Measurements from ENCODE around the gene TMPRSS6. TPM values are rescaled to one million over a fixed set of nuclear protein-coding genes. Genes with fewer than 3 reads are reported as not detected.

The TMPRSS6 gene
- total RNA-seq, 2 donors from 2014 or later = 0.22 to 0.31 TPM

- H3K27ac ChIP-seq (ENCODE audit: low read depth, low read length) = no peak overlapping the region
- H3K4me3 ChIP-seq (ENCODE audit: low read length) = no peak overlapping the region
- Mint-ChIP-seq H3K4me3 (peak overlapping the region; percentile 60), H3K36me3 (ENCODE audit: low read depth) (no peaks in the 10 kb centered on the region), H3K27ac (no peak overlapping the region), H3K4me1 (peaks cover 16% of the 10 kb centered on the region), H3K27me3 (ENCODE audit: insufficient read depth) (peaks cover 13% of the 10 kb centered on the region), H3K9me3 (no peaks in the 10 kb centered on the region)
- H3K9me3 ChIP-seq (ENCODE audit: control insufficient read depth, low read length) = no peaks in the 10 kb centered on the region
- no peaks in the 10 kb centered on the region for H3K4me1 ChIP-seq (ENCODE audit: control insufficient read depth, insufficient read depth, low read length)
- 92 to 94% methylated on average over 5 to 6 of the region's 6 CpGs for WGBS, 2 experiments (ENCODE audit: insufficient coverage in 1 of 2, insufficient read length in 1 of 2)
- H3K36me3 ChIP-seq (ENCODE audit: control insufficient read depth, insufficient read depth, low read length) = peaks cover 1% of the 10 kb centered on the region
- H3K27me3 ChIP-seq (ENCODE audit: control insufficient read depth, insufficient read depth, low read length, poor library complexity, severe bottlenecking) = no peaks in the 10 kb centered on the region
- TF ChIP-seq CTCF (conservative IDR thresholded peaks at IDR 0.05) = no peak
- no peak for DNase-seq
- H3K9ac ChIP-seq (ENCODE audit: extremely low read depth, low read length, poor library complexity, severe bottlenecking) = no peak overlapping the region
Observed at GRCh38 chr22:37050913-37051312, 58.6 kb downstream of the TMPRSS6 start.

GRCh38 chr22:37049224-37049623, 60.3 kb downstream of the TMPRSS6 start:
- H3K27me3 ChIP-seq (ENCODE audit: control insufficient read depth, insufficient read depth, low read length, poor library complexity, severe bottlenecking) = no peaks in the 10 kb centered on the region
- H3K9ac ChIP-seq (ENCODE audit: extremely low read depth, low read length, poor library complexity, severe bottlenecking) = no peak overlapping the region
- no peaks in the 10 kb centered on the region for H3K4me1 ChIP-seq (ENCODE audit: control insufficient read depth, insufficient read depth, low read length)
- no peaks in the 10 kb centered on the region for H3K9me3 ChIP-seq (ENCODE audit: control insufficient read depth, low read length)
- H3K27me3 Mint-ChIP-seq (ENCODE audit: insufficient read depth) = peaks cover 13% of the 10 kb centered on the region
- H3K9me3 Mint-ChIP-seq = no peaks in the 10 kb centered on the region
- no peaks in the 10 kb centered on the region for H3K36me3 ChIP-seq (ENCODE audit: control insufficient read depth, insufficient read depth, low read length)
- no peak overlapping the region for H3K27ac ChIP-seq (ENCODE audit: low read depth, low read length)
- DNase-seq = no peak
- peaks cover 9% of the 10 kb centered on the region for H3K4me1 Mint-ChIP-seq
- no peak for TF ChIP-seq CTCF (conservative IDR thresholded peaks at IDR 0.05)
- no peaks in the 10 kb centered on the region for H3K36me3 Mint-ChIP-seq (ENCODE audit: low read depth)
- 82 to 95% methylated on average over 2 of the region's 2 CpGs for WGBS, 2 experiments (ENCODE audit: insufficient coverage in 1 of 2, insufficient read length in 1 of 2)
- H3K27ac Mint-ChIP-seq = no peak overlapping the region
- H3K4me3 ChIP-seq (ENCODE audit: low read length) = no peak overlapping the region
- no peak overlapping the region for H3K4me3 Mint-ChIP-seq

DNA sequence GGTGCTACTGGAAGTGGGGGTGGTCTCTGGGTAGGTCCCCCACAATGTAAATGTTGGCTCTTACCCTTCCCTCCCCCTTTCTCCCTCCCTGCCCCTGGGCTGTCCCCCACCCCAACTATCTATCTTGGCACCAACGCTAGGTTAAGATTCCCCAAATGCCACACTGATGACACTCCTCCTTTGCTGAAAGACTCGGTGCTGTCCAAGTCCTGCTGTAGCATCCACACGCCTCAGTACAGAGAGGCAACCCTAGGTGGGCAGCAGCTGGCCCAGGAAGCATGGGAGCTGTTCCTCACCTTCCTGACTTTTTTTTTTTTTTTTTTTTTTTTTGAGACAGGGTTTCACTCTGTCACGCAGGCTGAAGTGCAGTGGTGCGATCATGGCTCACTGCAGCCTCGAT, 61.4 kb downstream of the TMPRSS6 start:
- Histone ChIP-seq H3K36me3 (ENCODE audit: control insufficient read depth, insufficient read depth, low read length) (no peaks in the 10 kb centered on the region), H3K4me3 (ENCODE audit: low read length) (no peak overlapping the region), H3K9ac (ENCODE audit: extremely low read depth, low read length, poor library complexity, severe bottlenecking) (no peak overlapping the region), H3K4me1 (ENCODE audit: control insufficient read depth, insufficient read depth, low read length) (no peaks in the 10 kb centered on the region), H3K27ac (ENCODE audit: low read depth, low read length) (no peak overlapping the region), H3K27me3 (ENCODE audit: control insufficient read depth, insufficient read depth, low read length, poor library complexity, severe bottlenecking) (no peaks in the 10 kb centered on the region), H3K9me3 (ENCODE audit: control insufficient read depth, low read length) (no peaks in the 10 kb centered on the region)
- TF ChIP-seq CTCF (conservative IDR thresholded peaks at IDR 0.05) = no peak
- H3K9me3 Mint-ChIP-seq = no peaks in the 10 kb centered on the region
- peaks cover 3% of the 10 kb centered on the region for H3K4me1 Mint-ChIP-seq
- H3K27me3 Mint-ChIP-seq (ENCODE audit: insufficient read depth) = peaks cover 13% of the 10 kb centered on the region
- WGBS, 2 experiments (ENCODE audit: insufficient coverage in 1 of 2, insufficient read length in 1 of 2) = 93 to 100% methylated on average over 3 to 6 of the region's 6 CpGs
- H3K27ac Mint-ChIP-seq = no peak overlapping the region
- peak; percentile 49 for DNase-seq
- no peak overlapping the region for H3K4me3 Mint-ChIP-seq
- H3K36me3 Mint-ChIP-seq (ENCODE audit: low read depth) = no peaks in the 10 kb centered on the region

Data from endodermal cell (in vitro differentiated cells).